Sigmoid colon (tissue), 4 donors: ENCODE results near the gene C2.
"Not testable (repeated sequence)": the region's sequence is repeated elsewhere in the genome, so short reads cannot be mapped to it uniquely, and the experiment has no call there.

Experiments
- CTCF ChIP-seq, 4 experiments: fragments of 450-650 bp in 3 of 4; fragments of 200-600 bp in 1 of 4; IDR thresholded peaks; one replicate each; pipeline ENCODE4 v1.5.1; 2016 to 2019; ENCODE audit warnings: antibody characterized with exemption in 4 of 4, mild to moderate bottlenecking in 3 of 4, moderate library complexity in 2 of 4
- POLR2A ChIP-seq, 2 donors: fragments of 450-650 bp; IDR thresholded peaks; one replicate each; pipeline ENCODE4 v1.6.1; 2016; ENCODE audit warnings: antibody characterized with exemption in 2 of 2, mild to moderate bottlenecking in 2 of 2, moderate library complexity in 2 of 2
- POLR2AphosphoS5 ChIP-seq, 4 donors: sonication (generic); formaldehyde crosslinking; IDR thresholded peaks; one replicate each; pipeline ENCODE4 v1.6.1; 2017; ENCODE audit warnings: antibody characterized with exemption in 4 of 4

GRCh38 chr6:31989363-31989762 is 61.8 kb downstream of the C2 start:
- TF ChIP-seq POLR2AphosphoS5, CTCF, POLR2A (IDR thresholded peaks at IDR 0.05): not testable (repeated sequence)
